Gastrocnemius medialis (tissue), 4 donors: ENCODE data around the gene MICU1. TPM values are rescaled to one million over a fixed set of nuclear protein-coding genes. Genes with fewer than 3 reads are reported as not detected.

Source experiments
- ATAC-seq, 2 donors: fragments of 150-250 bp; one replicate each; pipeline ENCODE4 v1.9.1; 2016
- DNase-seq, 2 donors: peaks; one replicate each; pipeline ENCODE4 v3.0.0-alpha.2; 2019
- H3K27ac ChIP-seq, 4 donors: fragments of 200-600 bp; sonication (generic); 1 replicate in 1 of 4; 2 replicates in 3 of 4; pipeline ENCODE4 v1.5.1; 2016 to 2018; ENCODE audit warnings: mild to moderate bottlenecking in 2 of 4, moderate library complexity in 1 of 4
- H3K27me3 ChIP-seq, 3 donors: fragments of 200-600 bp; sonication (generic) in 2 of 3; 1 replicate in 1 of 3; 2 replicates in 2 of 3; pipeline versions ENCODE4 v1.5.1 to v1.6.0; 2016 to 2019; ENCODE audit warnings: mild to moderate bottlenecking in 1 of 3, moderate library complexity in 1 of 3
- H3K36me3 ChIP-seq, 2 donors: fragments of 200-600 bp; sonication (generic) in 1 of 2; one replicate each; pipeline ENCODE4 v1.5.1; 2017 to 2018
- H3K4me1 ChIP-seq, 2 donors: fragments of 200-600 bp; sonication (generic) in 1 of 2; one replicate each; pipeline ENCODE4 v1.5.1; 2016 to 2017; ENCODE audit warnings: mild to moderate bottlenecking in 2 of 2
- H3K4me3 ChIP-seq, 4 donors: fragments of 200-600 bp; sonication (generic) in 3 of 4; 1 replicate in 1 of 4; 2 replicates in 3 of 4; pipeline ENCODE4 v1.5.1; 2016 to 2019; ENCODE audit warnings: mild to moderate bottlenecking in 2 of 4
- H3K9me3 ChIP-seq, 3 donors: fragments of 200-600 bp; sonication (generic) in 2 of 3; 1 replicate in 1 of 3; 2 replicates in 2 of 3; pipeline ENCODE4 v1.5.1; 2016 to 2019
- CTCF ChIP-seq, 5 experiments: fragments of 450-650 bp in 3 of 5; fragments of 200-600 bp in 2 of 5; sonication (generic) in 2 of 5; IDR thresholded peaks in 4 of 5; conservative IDR thresholded peaks in 1 of 5; 1 replicate in 4 of 5; 2 replicates in 1 of 5; pipeline ENCODE4 v1.5.1; 2016 to 2019; ENCODE audit warnings: antibody characterized with exemption in 5 of 5, mild to moderate bottlenecking in 3 of 5, moderate library complexity in 3 of 5
- POLR2A ChIP-seq, 2 donors: fragments of 450-650 bp; IDR thresholded peaks; one replicate each; pipeline ENCODE4 v1.6.1; 2017; ENCODE audit warnings: antibody characterized with exemption in 2 of 2, mild to moderate bottlenecking in 2 of 2, moderate library complexity in 2 of 2
- in situ Hi-C, 4 donors: fragments of 200-750 bp; cut with MboI; loops; one replicate each; pipeline versions ENCODE4 v1.15.0 to v1.8.0; 2017; ENCODE audit warnings: low sequenced_read_pairs in 4 of 4
- intact Hi-C: fragments of 100-400 bp; cut with DNase I; formaldehyde crosslinking; loops from one replicate; pipeline ENCODE4 v1.15.1; 2023; ENCODE audit warnings: low total_unique reads
- total RNA-seq, 4 donors: library from RNA; depleted of rRNA; stranded (reverse); fragments of >200 nt; gene quantifications; one replicate each; pipeline versions ENCODE4 v1.1.0 to v1.2.3, GENCODE V29; 2016

MICU1 gene
- total RNA-seq, 4 donors from 2014 or later = 42.7 to 62.2 (median 51.9) TPM

DNA sequence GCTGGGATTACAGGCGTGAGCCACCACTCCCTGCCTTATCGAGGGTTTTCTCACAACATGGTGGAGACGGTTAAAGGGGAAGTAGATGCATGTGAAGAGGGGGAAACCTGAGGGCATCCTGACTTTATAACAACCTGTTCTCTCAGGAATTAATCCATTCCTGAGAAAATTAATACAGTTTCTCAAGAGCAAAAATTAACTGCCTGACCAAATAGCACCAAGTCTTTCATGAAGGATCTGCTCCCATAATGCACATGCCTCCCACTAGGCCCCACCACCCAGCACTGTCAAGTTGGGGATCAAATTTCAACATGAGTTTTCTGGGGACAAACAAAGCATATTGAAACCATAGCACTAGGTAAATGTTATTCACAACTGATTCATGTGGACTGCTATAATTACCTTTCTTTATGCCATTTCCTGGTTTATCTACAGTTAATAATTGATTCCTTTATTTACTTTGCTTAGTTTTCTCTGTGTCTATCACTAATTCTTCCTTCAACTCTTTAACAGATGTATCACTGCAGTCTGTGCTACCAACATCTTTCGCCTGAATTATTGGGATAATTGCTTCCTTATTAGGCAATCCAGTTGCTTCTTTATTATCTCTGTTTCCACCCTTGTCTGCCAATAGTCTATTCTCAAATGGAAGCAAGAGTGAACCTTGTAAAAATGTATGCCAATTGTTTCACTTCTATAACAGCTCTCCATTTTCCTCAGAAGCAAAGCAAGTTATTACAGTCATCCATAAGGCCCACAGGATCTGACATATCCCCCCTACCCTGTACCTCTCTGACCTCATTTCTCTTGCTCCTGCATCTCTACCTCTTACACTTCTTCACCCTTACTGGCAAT, 12.9 kb upstream of the MICU1 start:
- ATAC-seq = no peak
- Histone ChIP-seq H3K9me3 (no peaks in the 10 kb centered on the region), H3K27me3 (no peaks in the 10 kb centered on the region), H3K4me1 (peaks cover 10 to 12% of the 10 kb centered on the region in 2 donors), H3K27ac (peak overlapping the region in 3 of 4 donors; percentile 28 to 78 (median 28)), H3K4me3 (no peak overlapping the region), H3K36me3 (no peaks in the 10 kb centered on the region)
- DNase-seq = no peak
- TF ChIP-seq CTCF (IDR thresholded peaks at IDR 0.05 in 4 of 5, conservative IDR thresholded peaks at IDR 0.05 in 1 of 5) (no peak), POLR2A (IDR thresholded peaks at IDR 0.05) (no peak)
- intact Hi-C loops = no loop called here
- in situ Hi-C loops = no loop called here

DNA sequence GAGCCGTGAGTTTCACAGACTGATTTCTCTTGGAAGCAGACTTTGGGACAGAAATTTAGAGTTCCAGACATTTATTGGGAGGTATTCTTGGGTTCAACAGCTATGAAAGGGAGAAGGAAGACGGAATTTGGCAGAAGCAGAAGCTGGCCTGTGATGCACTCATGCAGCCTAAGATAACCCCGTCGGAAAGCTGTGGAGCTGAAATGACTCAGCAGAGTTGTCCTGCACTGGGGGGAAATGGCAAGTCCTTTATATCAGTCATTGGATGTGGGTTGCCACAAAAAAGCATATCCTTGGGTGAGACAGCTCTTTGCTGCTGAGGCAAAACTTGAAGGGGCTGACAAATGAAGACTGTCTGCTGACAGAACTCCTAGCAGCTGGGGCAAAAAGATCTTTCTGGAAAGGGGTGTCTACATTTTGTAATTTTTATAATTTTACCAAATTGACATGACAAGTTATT, 11.5 kb upstream of the MICU1 start:
- in situ Hi-C loops = no loop called here
- DNase-seq (peak; percentile 35 to 71), ATAC-seq (peak; percentile 87 to 95)
- H3K36me3 ChIP-seq = no peaks in the 10 kb centered on the region
- no peaks in the 10 kb centered on the region for H3K9me3 ChIP-seq
- peak overlapping the region in 1 of 4 donors; percentile 3 for H3K4me3 ChIP-seq
- H3K4me1 ChIP-seq = peaks cover 10 to 12% of the 10 kb centered on the region in 2 donors
- H3K27ac ChIP-seq = peak overlapping the region; percentile 66 to 80 (median 73)
- no peaks in the 10 kb centered on the region for H3K27me3 ChIP-seq
- no peak for TF ChIP-seq POLR2A (IDR thresholded peaks at IDR 0.05)
- intact Hi-C loops = no loop called here

DNA sequence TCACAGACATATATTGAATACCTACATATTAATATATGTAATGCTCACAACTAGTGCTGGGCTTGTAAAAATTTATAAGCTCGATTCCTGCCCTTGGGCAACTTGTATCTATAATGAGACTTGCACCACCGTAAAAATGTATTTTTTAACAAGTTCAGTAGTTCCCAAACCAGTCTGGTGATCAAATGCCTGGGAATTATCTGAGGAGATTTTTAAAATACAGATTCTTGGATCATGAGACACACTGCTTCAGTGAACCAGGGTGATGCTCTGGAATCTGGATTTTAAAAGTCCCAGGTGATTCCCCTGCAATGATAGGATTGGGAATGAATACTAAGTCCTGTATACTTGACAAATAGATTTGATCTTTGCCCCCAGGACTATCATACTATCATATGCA, 4.3 kb upstream of the MICU1 start:
- Histone ChIP-seq H3K36me3 (no peaks in the 10 kb centered on the region), H3K4me1 (peaks cover 5 to 7% of the 10 kb centered on the region in 2 donors), H3K9me3 (no peaks in the 10 kb centered on the region), H3K27me3 (no peaks in the 10 kb centered on the region), H3K27ac (peak overlapping the region in 1 of 4 donors; percentile 38), H3K4me3 (no peak overlapping the region)
- ATAC-seq (no peak), DNase-seq (no peak)
- in situ Hi-C loops = no loop called here
- no peak for TF ChIP-seq CTCF (IDR thresholded peaks at IDR 0.05 in 4 of 5, conservative IDR thresholded peaks at IDR 0.05 in 1 of 5)
- no peak for TF ChIP-seq POLR2A (IDR thresholded peaks at IDR 0.05)
- intact Hi-C loops = no loop called here

- H3K4me3 ChIP-seq = peak overlapping the region; percentile 67 to 97 (median 92)
- H3K4me1 ChIP-seq = peaks cover 17 to 18% of the 10 kb centered on the region in 2 donors
- H3K9me3 ChIP-seq = no peaks in the 10 kb centered on the region
- peak overlapping the region; percentile 85 to 93 (median 91) for H3K27ac ChIP-seq
- in situ Hi-C loops (loop anchor here in 1 of 4 donors (10.0 kb wide), 1 partner anchor 58 kb away; no protein-coding TSS in a partner anchor), intact Hi-C loops (loop anchor here (2.0 to 10.0 kb wide), 2 partner anchors 66 to 208 kb away; partner anchors contain the start of gene MCU)
- ATAC-seq (no peak), DNase-seq (no peak)
- H3K27me3 ChIP-seq = no peaks in the 10 kb centered on the region
- TF ChIP-seq POLR2A (IDR thresholded peaks at IDR 0.05) (no peak), CTCF (IDR thresholded peaks at IDR 0.05 in 4 of 5, conservative IDR thresholded peaks at IDR 0.05 in 1 of 5) (no peak)
- no peaks in the 10 kb centered on the region for H3K36me3 ChIP-seq
These were observed 520 bp upstream of the MICU1 start for GRCh38 chr10:72626444-72626754.

- intact Hi-C loops = loop anchor here (10.0 kb wide), 1 partner anchor 210 kb away; no protein-coding TSS in a partner anchor
- H3K36me3 ChIP-seq = no peaks in the 10 kb centered on the region
- ATAC-seq = no peak
These were observed 637 bp downstream of the MICU1 start for GRCh38 chr10:72625276-72625607.

More at GRCh38 chr10:72625276-72625607, 637 bp downstream of the MICU1 start:
- peak overlapping the region; percentile 67 to 97 (median 92) for H3K4me3 ChIP-seq
- no peaks in the 10 kb centered on the region for H3K9me3 ChIP-seq
- no peak for DNase-seq
- in situ Hi-C loops = loop anchor here in 1 of 4 donors (10.0 kb wide), 1 partner anchor 60 kb away; no protein-coding TSS in a partner anchor
- peak overlapping the region; percentile 85 to 93 (median 91) for H3K27ac ChIP-seq
- no peak for TF ChIP-seq CTCF (IDR thresholded peaks at IDR 0.05 in 4 of 5, conservative IDR thresholded peaks at IDR 0.05 in 1 of 5)
- H3K27me3 ChIP-seq = no peaks in the 10 kb centered on the region
- H3K4me1 ChIP-seq = peaks cover 15 to 18% of the 10 kb centered on the region in 2 donors
